Eye (tissue), 1 donor: ENCODE measurements around the gene TSPAN33.

Source experiments
- DNase-seq: peaks from one replicate; pipeline ENCODE4 v3.0.0-alpha.2; 2015

The TSPAN33 gene

DNA sequence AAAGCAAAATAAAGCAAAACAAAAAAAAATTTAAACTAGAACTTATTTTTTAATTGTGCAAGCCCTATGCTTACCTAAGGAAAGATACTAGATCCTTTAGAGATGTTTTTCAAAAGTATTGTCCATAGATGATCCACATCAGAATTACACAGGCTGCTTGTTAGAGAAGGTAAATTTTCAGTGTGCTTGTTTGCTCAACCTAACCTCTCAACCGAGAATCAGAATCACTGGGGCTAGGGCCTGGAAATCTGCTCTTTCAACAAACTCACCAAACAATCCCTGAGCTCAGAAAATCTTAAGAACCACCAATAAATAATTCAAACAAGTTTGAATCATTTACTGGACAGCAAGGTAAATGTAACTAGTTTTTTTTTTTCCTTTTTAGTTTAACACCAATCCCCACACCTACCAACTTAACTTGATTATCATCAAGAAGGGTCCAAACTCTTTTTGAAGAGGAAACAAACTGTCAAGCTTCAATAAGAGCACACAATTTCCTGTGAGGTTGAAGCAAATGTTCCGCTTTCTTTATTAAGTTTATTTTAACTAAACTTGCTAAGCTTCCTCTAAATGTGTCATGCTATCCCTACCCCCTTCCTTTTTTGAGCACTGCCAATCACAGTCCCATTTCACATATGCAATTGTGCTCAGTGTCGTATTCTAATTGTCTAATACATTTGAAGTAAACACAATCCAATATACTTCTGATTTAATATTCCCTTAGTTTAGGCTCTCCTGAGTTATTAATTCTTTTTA lies 7.4 kb upstream of the TSPAN33 start:
- DNase-seq: no peak

DNA sequence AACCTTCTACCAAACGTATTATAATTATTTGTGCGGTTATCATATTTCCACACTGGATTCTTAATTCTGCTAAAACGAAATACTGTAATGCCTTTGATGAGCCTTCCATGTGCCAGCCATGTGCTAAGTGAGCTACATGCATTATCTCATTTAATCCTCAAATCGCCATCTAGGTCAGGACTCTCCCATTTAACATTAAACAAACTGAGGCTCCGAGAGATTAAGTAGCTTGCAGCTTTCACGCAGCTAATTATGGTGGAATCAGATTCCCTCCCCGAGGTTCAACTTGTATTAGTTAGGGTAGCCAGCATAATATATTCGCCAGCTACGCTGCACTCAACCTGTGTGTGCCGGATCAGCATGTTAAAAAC lies 798 bp upstream of the TSPAN33 start:
- DNase-seq: peak; percentile 22

DNA sequence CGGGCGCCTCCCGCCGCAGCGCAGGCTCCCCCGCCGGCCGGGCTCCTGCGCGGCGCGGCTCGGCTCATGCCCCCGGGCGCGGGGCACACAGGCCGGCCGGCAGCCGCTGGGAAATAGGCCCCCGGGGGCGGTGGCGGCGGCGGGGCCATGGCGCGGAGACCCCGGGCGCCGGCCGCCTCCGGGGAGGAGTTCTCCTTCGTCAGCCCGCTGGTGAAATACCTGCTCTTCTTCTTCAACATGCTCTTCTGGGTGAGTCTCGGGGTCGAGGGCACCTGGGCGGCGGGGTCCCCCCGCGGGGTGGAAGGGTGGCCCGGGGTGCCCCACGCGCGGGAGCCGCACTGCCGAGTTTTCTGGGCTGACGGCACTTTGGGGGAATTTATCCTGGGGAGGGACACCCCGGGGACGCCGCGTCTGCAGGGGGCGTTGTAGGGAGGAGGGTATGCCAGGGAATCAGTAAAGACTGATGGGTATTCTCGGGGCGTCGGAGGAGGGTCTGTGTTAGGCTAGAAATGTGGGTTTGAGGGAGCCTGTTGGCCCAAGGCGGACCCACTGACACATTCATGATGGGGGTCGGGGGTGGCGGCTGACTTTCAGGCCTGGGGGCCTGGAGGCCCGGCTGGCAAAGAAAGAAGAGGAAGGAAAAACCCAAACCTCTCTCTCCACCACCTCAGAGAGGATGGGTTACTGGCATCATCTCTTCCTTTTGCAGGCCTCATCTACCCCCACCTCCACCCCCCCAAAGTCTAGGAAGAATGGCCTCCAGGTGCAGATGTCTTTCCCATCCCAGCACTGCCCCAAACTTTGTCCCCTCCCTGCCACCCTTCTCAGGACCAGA lies 544 bp downstream of the TSPAN33 start:
- DNase-seq: peak; percentile 32

DNA sequence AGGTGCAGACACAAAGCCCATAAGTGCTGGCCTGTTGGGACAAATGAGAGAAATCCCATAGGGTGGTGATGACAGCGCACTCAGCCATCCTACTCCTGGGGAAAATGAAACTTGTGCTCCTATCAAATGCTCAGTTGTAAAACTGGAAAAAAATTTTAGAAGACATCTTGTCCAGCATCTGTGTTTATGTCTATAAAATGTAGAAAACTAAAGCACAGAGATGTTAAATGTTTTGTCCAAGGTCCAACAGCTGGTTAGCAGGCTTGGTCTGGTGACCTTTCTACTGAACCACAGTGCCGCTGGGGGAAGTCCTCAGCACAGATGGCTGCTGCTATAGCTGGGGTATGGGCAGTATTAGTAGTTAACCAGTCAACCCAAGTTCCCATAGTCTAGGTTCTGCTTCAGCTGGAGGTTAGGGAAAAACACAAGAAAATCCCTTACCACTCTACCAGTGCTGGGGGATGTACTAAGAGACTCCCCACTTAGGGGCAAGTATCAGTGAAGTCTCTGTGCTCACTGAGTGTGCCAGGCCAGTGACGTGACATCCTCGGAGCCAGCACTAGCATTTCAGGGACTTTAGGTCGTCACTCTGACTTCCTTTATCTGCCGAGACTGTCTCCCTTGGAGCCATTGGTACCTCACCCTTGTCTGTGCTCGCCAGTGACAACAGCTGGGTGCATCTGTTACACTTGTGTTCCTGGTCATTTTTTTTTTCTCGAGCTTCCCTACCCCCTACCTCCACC lies 1.9 kb downstream of the TSPAN33 start:
- no peak for DNase-seq

DNA sequence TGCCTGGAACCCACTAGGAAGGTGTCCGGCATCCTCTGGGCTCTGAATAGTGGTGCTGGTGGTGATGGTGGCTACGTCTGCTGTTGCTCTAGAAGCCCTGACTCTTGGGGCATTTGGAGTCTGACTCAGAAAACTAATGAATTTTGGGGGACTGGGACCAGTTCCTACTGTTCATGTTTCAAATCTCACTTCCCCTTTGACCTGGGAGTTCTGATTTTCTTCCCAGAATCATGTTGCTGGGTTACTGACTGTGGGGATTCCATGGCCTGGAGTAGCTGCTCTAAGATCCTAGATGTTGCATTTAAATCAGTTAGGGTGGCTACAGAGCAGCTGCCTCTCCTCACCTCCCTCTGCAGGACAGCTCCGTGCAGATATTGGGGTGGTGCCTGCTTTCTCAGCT lies 3.2 kb downstream of the TSPAN33 start:
- no peak for DNase-seq

DNA sequence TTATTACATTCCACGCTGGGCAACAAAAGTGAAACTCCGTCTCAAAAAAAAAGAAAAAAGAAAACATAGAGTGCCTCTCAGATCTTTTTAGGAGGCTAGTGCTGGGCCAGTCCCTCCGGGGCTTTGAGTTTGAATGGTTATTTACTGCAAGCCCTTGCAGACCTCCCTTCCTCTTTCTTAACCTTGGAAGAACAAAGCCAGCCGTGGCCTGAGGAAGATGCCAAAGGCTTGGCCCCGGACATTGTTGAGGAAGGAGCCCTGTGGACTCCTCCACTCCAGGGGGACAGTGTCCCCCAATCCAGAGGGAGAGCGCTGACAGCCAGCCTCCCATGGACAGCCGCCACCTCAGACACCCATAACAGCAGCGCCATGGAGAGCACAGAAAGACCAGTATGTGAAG lies 5.0 kb downstream of the TSPAN33 start:
- DNase-seq: no peak

DNA sequence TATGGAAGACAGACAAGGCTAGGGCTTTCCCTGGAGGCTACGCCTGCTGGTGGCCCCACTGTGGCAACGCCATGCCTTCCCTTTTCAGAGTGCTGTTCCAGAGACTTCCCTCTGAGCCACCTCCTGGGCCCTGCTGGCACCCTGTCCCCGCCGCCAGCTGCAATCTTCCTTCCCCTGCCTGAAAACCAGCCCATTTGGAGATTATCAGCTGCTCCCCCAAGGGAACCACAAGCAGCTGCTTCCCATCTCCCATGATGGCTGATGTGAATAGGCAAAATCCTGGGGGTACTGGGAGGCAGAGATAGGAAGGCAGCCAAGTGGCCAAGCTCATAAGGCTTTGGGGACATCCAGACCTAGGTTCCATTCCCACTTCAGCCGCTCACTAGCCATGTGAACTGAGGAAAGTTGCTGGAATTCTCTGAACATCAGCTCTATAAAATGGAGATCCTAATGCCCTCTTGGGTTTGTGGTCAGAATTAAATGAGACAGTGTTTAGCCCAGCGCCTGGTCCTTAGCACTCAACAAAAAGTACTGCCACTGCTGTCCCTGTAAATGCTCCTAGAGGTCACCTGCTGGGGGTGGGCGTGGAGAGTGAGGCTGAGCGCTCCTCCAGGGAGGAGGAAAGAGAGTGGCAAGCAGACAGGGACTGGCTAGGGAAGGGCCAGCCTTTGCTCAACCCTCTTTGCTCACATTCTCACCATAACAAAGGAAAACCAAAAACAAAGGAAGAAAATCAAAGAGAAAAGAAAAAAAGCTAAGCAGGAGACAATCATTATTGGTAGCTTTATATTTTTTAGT lies 5.9 kb downstream of the TSPAN33 start:
- no peak for DNase-seq

DNA sequence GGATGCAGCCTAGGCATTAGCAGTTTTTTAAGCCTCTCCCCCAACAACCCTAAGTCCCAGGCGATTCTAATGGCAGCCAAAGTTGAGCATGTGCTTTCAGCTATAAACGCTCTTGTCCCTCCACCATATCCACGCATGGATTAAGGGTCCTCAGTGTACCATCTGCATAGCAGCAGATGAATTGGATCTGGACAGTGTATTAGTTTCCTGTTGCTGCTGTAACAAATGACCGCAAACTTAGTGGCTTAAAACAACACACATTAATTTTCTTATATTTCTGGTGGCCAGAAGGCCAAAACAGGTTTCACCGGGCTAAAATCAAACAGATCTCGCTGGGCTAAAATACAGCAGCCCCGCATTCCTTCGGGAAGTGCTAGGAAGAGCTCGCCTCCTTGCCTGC lies 13.1 kb downstream of the TSPAN33 start:
- DNase-seq: no peak

DNA sequence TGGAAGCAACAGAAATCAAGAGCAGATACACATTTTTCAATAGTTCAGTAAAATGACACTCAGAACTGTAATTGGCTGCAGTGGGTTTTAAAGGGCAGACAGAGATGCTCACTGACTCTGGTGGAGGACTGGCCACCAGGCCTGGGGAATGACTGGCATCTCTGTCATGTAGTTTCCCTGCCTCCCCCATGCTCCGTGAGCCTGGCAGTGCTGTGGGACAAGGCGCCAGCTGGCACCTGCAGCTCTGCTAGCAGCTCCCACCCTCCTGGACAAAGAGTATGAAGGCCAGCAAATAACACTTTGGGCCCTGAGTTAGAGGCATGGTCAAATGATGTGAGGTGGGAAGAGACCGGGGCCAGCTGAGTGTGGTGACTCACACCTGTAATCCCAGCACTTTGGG lies 15.0 kb downstream of the TSPAN33 start:
- no peak for DNase-seq

DNA sequence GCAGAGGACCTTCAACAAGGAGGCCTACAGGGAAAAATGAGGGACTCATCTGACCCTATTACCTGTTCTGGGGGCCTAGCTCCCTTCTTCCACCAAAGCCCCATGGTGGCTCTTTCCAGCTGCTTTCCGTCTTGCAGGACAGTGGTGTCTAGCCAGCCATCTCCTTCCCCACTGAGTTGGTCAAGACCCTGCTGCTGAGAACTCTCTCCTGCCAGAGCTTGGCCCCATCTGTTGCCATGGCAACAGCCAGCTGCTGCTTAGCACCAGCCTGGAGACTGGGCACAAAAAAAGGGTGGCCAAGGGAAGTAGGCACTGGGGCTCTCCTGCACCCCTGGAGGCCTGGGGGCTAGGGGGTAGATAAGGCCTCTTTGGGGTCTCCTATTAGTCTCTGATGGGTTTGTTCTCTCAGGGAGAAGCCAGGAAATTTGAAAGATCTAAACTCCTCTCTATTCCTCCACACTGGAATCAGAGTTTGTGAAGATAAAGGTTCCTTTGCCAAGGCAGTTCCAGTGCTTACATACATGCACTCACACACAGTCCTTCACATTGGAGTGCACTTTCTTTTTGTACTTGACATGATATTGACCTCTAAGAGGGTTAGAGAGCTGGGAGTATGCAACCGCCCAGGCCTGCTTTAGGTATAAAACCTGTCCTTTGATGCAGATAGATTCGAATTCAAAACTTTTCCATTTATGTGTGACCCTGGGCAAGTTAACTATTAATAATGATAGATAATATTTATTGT lies 15.8 kb downstream of the TSPAN33 start:
- peak; percentile 82 for DNase-seq

DNA sequence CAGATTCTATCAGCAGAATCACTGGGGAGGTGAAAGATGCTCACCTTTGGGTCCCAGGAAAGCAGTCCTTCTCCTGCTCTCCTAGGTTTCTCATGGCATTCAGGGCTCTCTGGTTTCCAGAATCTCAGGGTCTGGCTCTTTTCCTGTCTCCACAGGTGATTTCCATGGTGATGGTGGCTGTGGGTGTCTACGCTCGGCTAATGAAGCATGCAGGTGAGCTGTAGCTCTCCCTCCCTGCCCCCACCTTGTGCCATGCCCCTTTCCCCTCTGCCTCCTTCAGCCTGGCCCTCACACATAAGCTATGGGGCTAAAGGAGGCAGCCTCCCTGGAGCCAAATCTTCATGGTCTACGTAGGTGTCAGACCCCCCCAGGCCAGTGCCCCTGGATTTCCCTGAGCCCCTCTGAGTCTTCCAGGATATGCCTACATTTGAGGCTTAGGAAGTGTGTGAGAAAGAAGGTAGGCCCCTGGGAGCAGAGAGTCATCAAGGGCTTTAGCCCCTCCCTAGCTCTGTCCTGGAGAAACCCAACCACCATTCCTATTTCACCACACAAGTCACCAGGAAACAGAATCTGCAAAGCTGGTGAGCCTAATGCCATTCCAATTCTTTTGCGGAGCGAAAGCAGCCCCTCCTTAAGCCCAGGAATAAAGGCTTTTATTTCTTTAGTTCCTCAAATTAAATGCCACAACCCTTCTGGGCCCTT lies 17.2 kb downstream of the TSPAN33 start:
- DNase-seq: no peak

DNA sequence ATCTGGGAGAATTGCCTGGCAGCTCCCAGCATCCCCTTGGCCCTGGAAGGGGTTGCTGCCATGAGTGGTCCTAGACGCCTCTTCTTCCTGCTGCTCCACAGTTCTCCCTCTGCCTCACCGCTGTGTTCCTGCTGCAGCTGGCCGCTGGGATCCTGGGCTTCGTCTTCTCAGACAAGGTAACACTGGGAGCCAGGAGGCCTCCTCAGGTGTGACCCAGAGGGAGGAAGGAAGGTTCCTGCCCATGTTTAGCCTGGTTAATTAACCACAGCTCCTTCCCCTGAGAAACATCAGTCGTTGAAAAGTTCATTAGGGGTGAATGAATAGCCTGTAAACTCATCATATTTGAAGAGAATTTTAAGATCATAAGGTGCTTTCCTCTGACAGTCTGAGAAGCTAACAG lies 18.2 kb downstream of the TSPAN33 start:
- no peak for DNase-seq

DNA sequence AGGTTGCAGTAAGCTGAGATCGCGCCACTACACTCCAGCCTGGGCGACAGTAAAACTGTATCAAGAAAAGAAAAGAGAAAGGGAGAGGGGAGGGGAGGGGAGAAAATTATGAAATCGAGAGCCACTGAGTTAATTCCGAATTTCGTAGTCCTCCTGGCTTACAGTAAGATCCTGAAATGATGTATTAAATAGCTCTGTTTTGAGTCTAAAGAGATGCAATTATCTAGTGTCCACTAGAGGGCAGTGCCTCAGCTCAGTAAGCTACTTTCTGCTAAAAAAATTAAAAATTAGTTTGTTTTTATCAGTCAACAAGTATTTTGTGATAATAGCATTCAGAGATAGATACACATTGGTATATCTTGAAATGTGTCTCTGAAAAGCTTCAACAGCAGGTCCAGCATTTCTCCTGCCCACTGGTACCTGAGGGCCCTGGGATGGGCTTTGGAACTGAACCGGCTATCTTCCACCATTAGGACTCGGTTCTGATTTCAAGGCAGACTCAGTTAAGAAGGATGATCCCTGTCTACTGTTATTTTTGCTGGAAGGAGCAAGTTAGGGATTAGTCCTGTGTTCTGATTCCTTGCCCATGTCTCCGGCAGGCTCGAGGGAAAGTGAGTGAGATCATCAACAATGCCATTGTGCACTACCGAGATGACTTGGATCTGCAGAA lies 19.5 kb downstream of the TSPAN33 start:
- DNase-seq: peak; percentile 79

DNA sequence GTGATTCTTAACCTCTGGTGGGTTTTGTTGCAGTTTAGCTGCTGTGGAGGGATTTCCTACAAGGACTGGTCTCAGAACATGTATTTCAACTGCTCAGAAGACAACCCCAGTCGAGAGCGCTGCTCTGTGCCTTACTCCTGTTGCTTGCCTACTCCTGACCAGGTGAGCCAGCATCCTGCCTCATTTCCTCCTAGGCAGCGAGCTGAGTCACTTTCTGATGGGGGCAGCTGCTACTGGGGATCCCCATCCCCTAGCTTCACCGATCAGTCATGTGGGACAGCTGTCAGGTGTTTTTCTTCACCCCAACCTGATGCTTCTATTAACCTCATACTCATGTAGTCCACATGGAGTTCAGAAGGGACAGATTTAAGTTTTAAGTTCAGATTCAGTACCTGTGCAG lies 22.2 kb downstream of the TSPAN33 start:
- DNase-seq: no peak

DNA sequence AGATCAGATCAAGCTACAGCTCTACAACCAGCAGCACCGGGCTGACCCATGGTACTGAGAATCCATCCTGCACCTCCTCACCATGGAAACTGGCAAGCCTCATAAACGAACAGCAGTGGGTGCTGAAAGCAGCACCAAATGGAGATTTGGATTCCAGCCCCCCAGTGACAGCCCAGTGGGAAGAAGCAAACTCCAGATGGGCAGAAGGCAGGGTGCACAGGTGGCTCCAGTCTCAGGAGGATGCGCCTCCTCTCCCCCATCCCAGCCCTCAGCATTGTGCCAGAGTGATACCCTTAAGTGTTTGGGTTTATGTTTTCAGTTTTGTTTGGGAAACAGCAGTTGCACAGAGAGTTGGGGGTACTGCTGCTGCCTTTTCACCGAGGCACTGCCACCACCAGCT lies 23.3 kb downstream of the TSPAN33 start:
- no peak for DNase-seq

DNA sequence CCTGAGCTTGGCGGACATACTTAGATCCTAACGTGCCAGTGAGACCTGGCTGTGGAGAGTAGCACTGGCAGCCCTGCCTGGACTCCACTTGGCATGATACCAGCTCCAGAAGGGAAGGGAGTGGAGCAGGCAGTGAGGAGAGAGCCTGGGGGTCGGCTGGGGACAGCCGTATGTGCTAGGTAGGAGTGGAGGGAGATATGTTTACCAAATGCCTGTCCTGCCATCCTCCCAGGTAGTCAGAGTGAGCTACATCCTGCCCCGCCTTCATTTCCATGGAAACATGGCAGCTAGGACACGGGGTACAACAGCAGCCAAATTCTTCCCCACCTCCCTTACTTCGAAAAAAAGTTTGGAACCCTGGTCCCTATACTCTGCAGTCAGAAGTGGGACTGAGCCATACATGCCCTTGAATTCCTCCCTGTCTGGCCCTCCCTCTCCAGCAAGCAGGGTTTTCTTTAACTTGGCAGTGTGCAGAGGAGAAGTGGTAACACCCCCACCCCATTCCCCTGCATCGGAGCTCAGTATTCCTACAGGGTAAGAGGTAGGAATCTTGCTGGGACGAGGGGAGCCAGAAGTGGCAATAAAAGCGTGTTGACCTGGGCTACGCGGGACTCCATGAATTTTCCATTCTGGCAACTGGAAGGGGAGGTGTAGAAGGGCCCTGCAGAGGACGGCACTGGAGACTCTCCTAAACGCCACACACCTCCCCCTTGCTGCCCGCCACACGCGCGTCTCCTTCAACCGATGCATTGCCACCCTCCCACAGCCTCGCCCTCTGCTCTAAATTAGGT lies 23.9 kb downstream of the TSPAN33 start:
- DNase-seq: no peak

DNA sequence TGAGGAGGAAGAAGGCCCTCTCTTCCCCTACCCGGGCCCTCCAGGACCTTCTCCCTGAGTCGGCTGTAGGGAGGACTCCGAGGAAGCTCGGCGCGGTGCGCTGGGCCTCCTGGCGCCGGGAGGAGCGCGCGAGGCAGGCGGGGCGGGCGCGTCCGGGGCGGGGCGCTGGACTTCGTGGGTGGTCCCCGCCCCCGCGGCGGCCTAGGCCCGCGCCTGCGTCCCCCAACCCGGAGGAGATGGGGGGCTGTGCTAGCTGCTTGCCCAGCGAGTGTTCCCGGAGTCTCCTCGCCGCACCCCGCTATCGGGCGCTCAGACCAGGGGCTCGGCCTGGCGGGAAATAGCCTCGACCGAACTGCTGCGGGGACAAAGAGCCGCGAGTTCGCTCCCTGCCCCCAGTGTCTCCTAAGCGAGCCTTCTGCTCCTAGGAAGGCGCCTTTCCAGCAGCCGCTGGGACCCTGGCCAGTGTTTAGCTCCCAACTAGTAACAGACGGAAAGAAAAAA lies 24.7 kb downstream of the TSPAN33 start:
- peak; percentile 83 for DNase-seq

DNA sequence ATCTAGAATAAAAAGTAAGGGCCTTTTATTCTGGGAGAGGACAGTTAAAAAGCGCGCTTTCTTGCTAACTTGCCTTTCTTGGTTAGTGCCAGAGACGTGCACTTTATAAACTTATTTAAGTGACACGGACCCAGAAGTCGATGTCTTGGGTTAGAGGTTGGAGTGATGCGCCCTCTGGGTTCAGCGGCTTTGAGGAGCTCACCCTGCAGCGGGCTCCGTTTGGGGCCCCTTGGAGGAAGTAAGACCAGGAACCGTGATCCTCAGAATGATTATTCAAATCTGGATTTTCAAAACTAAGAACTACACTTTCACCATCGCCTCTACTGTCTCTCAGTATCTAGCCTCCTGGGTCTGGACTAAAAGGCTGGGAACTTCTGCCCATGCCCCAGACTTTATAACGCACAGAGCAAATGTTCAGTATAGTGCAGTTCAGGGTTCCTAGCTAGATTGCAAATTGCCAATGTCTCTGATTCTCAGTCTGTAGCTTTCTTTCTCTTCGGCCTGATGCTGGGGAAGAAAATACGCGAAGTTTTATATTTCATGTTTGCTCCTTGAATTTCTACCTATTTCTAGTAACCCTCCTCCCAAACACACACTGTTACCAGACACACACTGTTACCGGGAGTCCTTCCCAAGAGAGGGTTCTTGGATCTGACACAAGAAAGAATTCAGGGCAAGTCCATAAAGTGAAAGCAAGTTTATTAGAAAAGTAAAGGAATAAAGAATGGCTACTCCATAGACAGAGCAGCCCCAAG lies 25.4 kb downstream of the TSPAN33 start:
- peak; percentile 75 for DNase-seq

DNA sequence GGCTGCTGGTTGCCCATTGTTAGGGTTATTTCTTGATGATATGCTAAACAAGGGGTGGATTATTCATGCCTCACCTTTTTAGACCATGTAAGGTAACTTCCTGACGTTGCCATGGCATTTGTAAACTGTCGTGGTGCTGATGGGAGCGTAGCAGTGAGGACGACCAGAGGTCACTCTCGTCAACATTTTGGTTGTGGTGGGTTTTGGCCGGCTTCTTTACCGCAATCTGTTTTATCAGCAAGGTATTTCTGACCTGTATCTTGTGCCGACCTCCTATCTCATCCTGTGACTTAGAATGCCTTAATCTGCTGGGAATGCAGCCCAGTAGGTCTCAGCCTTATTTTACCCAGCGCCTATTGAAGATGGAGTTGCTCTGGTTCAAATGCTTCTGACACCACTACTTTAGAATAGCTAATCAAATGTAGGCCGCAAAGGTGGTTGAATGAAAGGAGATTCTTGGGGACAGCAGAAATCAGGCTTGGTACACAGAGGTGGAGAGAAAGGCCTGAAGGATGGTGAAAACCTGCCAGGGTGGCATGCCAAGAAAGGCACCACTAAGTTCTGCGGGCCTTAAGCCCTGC lies 26.0 kb downstream of the TSPAN33 start:
- no peak for DNase-seq
